COLO829 (cell line): ENCODE data around the gene FMNL2.

Experiments used
- DNase-seq: peaks from one replicate; pipeline ENCODE4 v3.0.0; 2012; ENCODE audit warnings: low spot score

Gene FMNL2

GRCh38 chr2:152525277-152525838 is 190.4 kb downstream of the FMNL2 start:
- DNase-seq = peak; percentile 26

GRCh38 chr2:152529420-152530115 is 194.6 kb downstream of the FMNL2 start:
- no peak for DNase-seq

GRCh38 chr2:152532241-152532640 is 197.3 kb downstream of the FMNL2 start:
- DNase-seq = no peak

- no peak for DNase-seq
Observed at GRCh38 chr2:152534460-152535135, 199.6 kb downstream of the FMNL2 start.

- DNase-seq = no peak
Observed at GRCh38 chr2:152537081-152537651, 202.2 kb downstream of the FMNL2 start.

GRCh38 chr2:152539424-152539823 is 204.4 kb downstream of the FMNL2 start:
- no peak for DNase-seq

GRCh38 chr2:152541712-152542111 is 206.7 kb downstream of the FMNL2 start:
- DNase-seq = no peak

GRCh38 chr2:152542337-152542994 is 207.5 kb downstream of the FMNL2 start:
- no peak for DNase-seq

GRCh38 chr2:152542995-152543481 is 208.1 kb downstream of the FMNL2 start:
- peak; percentile 81 for DNase-seq

GRCh38 chr2:152543717-152544116 is 208.7 kb downstream of the FMNL2 start:
- DNase-seq = no peak

GRCh38 chr2:152544638-152545037 is 209.7 kb downstream of the FMNL2 start:
- DNase-seq = no peak

- DNase-seq = no peak
Observed at GRCh38 chr2:152546230-152546837, 211.4 kb downstream of the FMNL2 start.

- DNase-seq = no peak
Observed at GRCh38 chr2:152548111-152548875, 213.3 kb downstream of the FMNL2 start.

- no peak for DNase-seq
Observed at GRCh38 chr2:152548996-152549395, 214.0 kb downstream of the FMNL2 start.

GRCh38 chr2:152549423-152549822 is 214.4 kb downstream of the FMNL2 start:
- no peak for DNase-seq

- no peak for DNase-seq
Observed at GRCh38 chr2:152550386-152550785, 215.4 kb downstream of the FMNL2 start.

- DNase-seq = no peak
Observed at GRCh38 chr2:152552888-152553287, 217.9 kb downstream of the FMNL2 start.

GRCh38 chr2:152553518-152553917 is 218.5 kb downstream of the FMNL2 start:
- DNase-seq = no peak

GRCh38 chr2:152555048-152555447 is 220.1 kb downstream of the FMNL2 start:
- DNase-seq = no peak

GRCh38 chr2:152556506-152556905 is 221.5 kb downstream of the FMNL2 start:
- no peak for DNase-seq

- DNase-seq = no peak
Observed at GRCh38 chr2:152557273-152557888, 222.4 kb downstream of the FMNL2 start.
